Fibroblast of lung (primary cell): Measurements from ENCODE around the gene SOX1.

ENCODE experiments used
- CTCF ChIP-seq, 2 donors: IDR thresholded peaks in 1 of 2; conservative IDR thresholded peaks in 1 of 2; 1 replicate in 1 of 2; 2 replicates in 1 of 2; pipeline ENCODE4 v1.5.1; 2011 to 2012; ENCODE audit warnings: low read length in 2 of 2, control low read depth in 1 of 2, inconsistent platforms in 1 of 2, low read depth in 1 of 2, mild to moderate bottlenecking in 1 of 2
- EZH2 ChIP-seq: IDR thresholded peaks from 2 replicates; pipeline ENCODE4 v1.5.1; 2012; ENCODE audit warnings: low read length, control low read depth, mild to moderate bottlenecking; ENCODE audit errors: missing control alignments

DNA sequence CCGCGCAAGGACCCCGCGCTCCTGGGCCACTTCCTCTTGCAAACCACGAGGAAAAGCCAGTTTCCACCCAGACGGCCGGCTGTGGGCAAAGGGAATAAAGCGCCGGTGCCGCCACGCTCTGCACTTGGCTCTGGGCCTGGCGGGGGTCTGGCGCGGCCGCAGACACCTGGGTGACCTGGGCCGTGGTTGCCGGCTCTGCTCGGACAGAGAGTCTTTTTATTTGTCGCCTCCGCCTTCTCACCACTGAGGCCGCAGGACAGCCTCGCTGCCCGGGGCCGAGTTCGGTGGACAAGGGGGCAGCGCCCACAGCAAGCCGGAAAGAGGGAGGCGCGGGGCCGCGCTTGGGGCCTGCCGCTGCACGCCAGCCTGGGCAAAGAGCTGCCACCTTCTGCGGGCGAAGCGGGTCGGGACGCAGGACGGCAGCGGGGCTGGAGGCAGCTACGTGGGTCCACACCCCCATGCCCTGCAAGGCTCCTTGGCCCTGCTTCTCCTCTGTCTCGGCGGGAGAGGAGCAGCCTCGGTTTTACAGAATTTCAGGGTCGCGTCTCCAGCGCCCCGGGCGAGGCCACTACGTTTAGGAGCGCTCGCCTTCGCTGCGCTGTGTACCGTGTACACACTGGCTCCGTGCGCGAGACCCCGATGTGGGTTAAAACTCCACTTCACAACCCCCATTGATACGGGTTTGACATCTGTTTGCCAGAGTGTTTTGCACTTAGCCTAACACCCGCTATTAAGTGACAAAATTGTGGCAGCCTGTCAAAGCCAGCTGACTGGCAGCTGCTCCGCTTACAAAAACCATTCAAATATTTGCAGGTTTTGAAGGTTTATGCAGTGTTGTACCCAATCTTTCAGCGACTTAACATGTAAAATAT is 13.0 kb upstream of the SOX1 start:
- TF ChIP-seq CTCF (conservative IDR thresholded peaks at IDR 0.05 in 1 of 2, IDR thresholded peaks at IDR 0.05 in 1 of 2; ENCODE audit: low read depth in 1 of 2, low read length in 2 of 2) = no peak
- TF ChIP-seq EZH2 = peak; percentile 58
